SK-N-SH (cell line): ENCODE measurements around the gene SF3A2. TPM values are rescaled to one million over a fixed set of nuclear protein-coding genes. Genes with fewer than 3 reads are reported as not detected.

Source experiments
- CTCF ChIA-PET: fragments of 300-600, 350-600 bp; formaldehyde crosslinking; extraction: SDS; loops from one replicate; lab custom pipeline; 2021; lab: Yijun Ruan, JAX
- POLR2A ChIA-PET: fragments of 350-600 bp; sonication (Branson Sonifier 250); formaldehyde crosslinking; extraction: SDS; loops from one replicate; lab custom pipeline; 2020; ENCODE audit warnings: antibody characterized with exemption, inconsistent platforms; lab: Yijun Ruan, JAX
- DNase-seq: peaks from one replicate; pipeline ENCODE4 v3.0.0; 2012
- H2AFZ ChIP-seq: fragments of 200-600 bp; sonication (generic); 2 replicates; pipeline ENCODE4 v1.8.1; 2016; ENCODE audit warnings: antibody characterized with exemption, mild to moderate bottlenecking, low read depth
- H3F3A ChIP-seq: fragments of 200-600 bp; sonication (generic); replicated peaks from 2 replicates; pipeline ENCODE3; 2016; ENCODE audit warnings: antibody characterized with exemption, mild to moderate bottlenecking; ENCODE audit not compliant: insufficient read depth
- H3K27ac ChIP-seq, 2 experiments: fragments of 200-500 bp in 1 of 2; fragments of 200-600 bp in 1 of 2; sonication (Bioruptor generic) in 1 of 2; sonication (generic), shearing (Covaris generic) in 1 of 2; 2 replicates each; pipeline versions ENCODE4 v1.5.1 to v1.6.1; 2014 to 2016; ENCODE audit warnings: low read depth in 2 of 2, inconsistent platforms in 1 of 2, low read length in 1 of 2, mild to moderate bottlenecking in 1 of 2, mixed read lengths in 1 of 2
- H3K27me3 ChIP-seq: fragments of 200-600 bp; sonication (generic), shearing (Covaris generic); 2 replicates; pipeline ENCODE4 v1.6.1; 2016; ENCODE audit warnings: mixed run types; ENCODE audit not compliant: insufficient read depth
- H3K36me3 ChIP-seq, 2 experiments: fragments of 200-500 bp in 1 of 2; fragments of 200-600 bp in 1 of 2; sonication (Bioruptor generic) in 1 of 2; sonication (generic) in 1 of 2; replicated peaks in 1 of 2; 2 replicates each; pipeline versions ENCODE3 to v1.5.1; 2014 to 2016; ENCODE audit warnings: low read length in 1 of 2, mild to moderate bottlenecking in 1 of 2; ENCODE audit not compliant: insufficient read depth in 2 of 2, control insufficient read depth in 1 of 2
- H3K4me1 ChIP-seq, 2 experiments: fragments of 200-500 bp in 1 of 2; fragments of 200-600 bp in 1 of 2; sonication (Bioruptor generic) in 1 of 2; sonication (generic), shearing (Covaris generic) in 1 of 2; 2 replicates each; pipeline versions ENCODE4 v1.5.1 to v1.6.1; 2014 to 2016; ENCODE audit warnings: low read depth in 1 of 2, low read length in 1 of 2, mixed run types in 1 of 2; ENCODE audit not compliant: insufficient read depth in 2 of 2, control insufficient read depth in 1 of 2
- H3K4me2 ChIP-seq: fragments of 200-600 bp; sonication (generic), shearing (Covaris generic); 2 replicates; pipeline ENCODE4 v1.6.1; 2017; ENCODE audit warnings: mixed run types
- H3K4me3 ChIP-seq, 2 experiments: fragments of 200-500 bp in 1 of 2; fragments of 200-600 bp in 1 of 2; sonication (Bioruptor generic) in 1 of 2; sonication (generic), shearing (Covaris generic) in 1 of 2; 2 replicates each; pipeline versions ENCODE4 v1.5.1 to v1.8.1; 2014 to 2016; ENCODE audit warnings: low read depth in 2 of 2, inconsistent platforms in 1 of 2, low read length in 1 of 2, mild to moderate bottlenecking in 1 of 2, mixed read lengths in 1 of 2, moderate library complexity in 1 of 2
- H3K79me2 ChIP-seq: fragments of 200-600 bp; sonication (generic); 2 replicates; pipeline ENCODE4 v1.8.1; 2017; ENCODE audit warnings: mild to moderate bottlenecking; ENCODE audit not compliant: insufficient read depth
- H3K9ac ChIP-seq: fragments of 200-600 bp; sonication (generic); 2 replicates; pipeline ENCODE4 v1.6.1; 2017; ENCODE audit warnings: mixed run types
- H3K9me2 ChIP-seq: fragments of 200-600 bp; sonication (generic); 2 replicates; pipeline ENCODE4 v1.6.1; 2017; ENCODE audit warnings: mixed run types
- H3K9me3 ChIP-seq: fragments of 200-600 bp; sonication (generic); 2 replicates; pipeline ENCODE4 v1.6.1; 2017; ENCODE audit warnings: mixed run types, mild to moderate bottlenecking, moderate library complexity
- H4K20me1 ChIP-seq: fragments of 200-600 bp; sonication (generic); 2 replicates; pipeline ENCODE4 v1.6.1; 2017; ENCODE audit warnings: mild to moderate bottlenecking, mixed run types; ENCODE audit not compliant: insufficient read depth
- CHD2 ChIP-seq: fragments of 150-350 bp; IDR thresholded peaks from 2 replicates; pipeline ENCODE4 v1.6.1; 2018; ENCODE audit warnings: low read length; ENCODE audit not compliant: partially characterized antibody
- EZH2phosphoT487 ChIP-seq: fragments of 200-600 bp; sonication (generic); IDR thresholded peaks from 2 replicates; pipeline ENCODE4 v1.6.1; 2017; ENCODE audit warnings: low read depth, mixed run types, mild to moderate bottlenecking, antibody characterized with exemption, moderate library complexity, borderline replicate concordance
- FOXJ3 ChIP-seq: sonication (generic); formaldehyde crosslinking; IDR thresholded peaks from 2 replicates; pipeline ENCODE4 v1.5.1; 2020; ENCODE audit warnings: mild to moderate bottlenecking, missing genetic modification reagents
- JUND ChIP-seq: IDR thresholded peaks from 2 replicates; pipeline ENCODE4 v1.4.0; 2012
- MXI1 ChIP-seq: IDR thresholded peaks from 2 replicates; pipeline ENCODE4 v1.6.1; 2012; ENCODE audit warnings: mild to moderate bottlenecking, low read depth, low read length, improper control_type of control experiment
- NFIC ChIP-seq: IDR thresholded peaks from 2 replicates; pipeline ENCODE4 v1.4.0; 2012; ENCODE audit warnings: borderline replicate concordance
- RAD21 ChIP-seq: IDR thresholded peaks from 2 replicates; pipeline ENCODE4 v1.6.1; 2012; ENCODE audit warnings: mild to moderate bottlenecking, low read length
- RFX5 ChIP-seq: IDR thresholded peaks from 2 replicates; pipeline ENCODE4 v1.6.1; 2012; ENCODE audit warnings: mild to moderate bottlenecking, improper control_type of control experiment, low read length
- RXRA ChIP-seq: IDR thresholded peaks from 2 replicates; pipeline ENCODE4 v1.4.0; 2012; ENCODE audit warnings: low read depth, mild to moderate bottlenecking, borderline replicate concordance
- TAF1 ChIP-seq: IDR thresholded peaks from 2 replicates; pipeline ENCODE4 v1.6.1; 2012; ENCODE audit warnings: low read depth, mild to moderate bottlenecking, low read length, moderate library complexity, borderline replicate concordance
- TCF12 ChIP-seq: IDR thresholded peaks from 2 replicates; pipeline ENCODE4 v1.4.0; 2012
- TEAD4 ChIP-seq: IDR thresholded peaks from 2 replicates; pipeline ENCODE4 v1.4.0; 2012; ENCODE audit warnings: mild to moderate bottlenecking, borderline replicate concordance; ENCODE audit not compliant: insufficient read depth
- YY1 ChIP-seq: IDR thresholded peaks from 2 replicates; pipeline ENCODE4 v1.4.0; 2012; ENCODE audit warnings: low read depth, mild to moderate bottlenecking
- WGBS: methylation state at CpG from one replicate; pipeline ENCODE4 v1.1.6; 2017; ENCODE audit warnings: low lambda C conversion rate; 5-methylcytosine and 5-hydroxymethylcytosine counted together
- polyA plus RNA-seq, 3 experiments: library from polyadenylated mRNA; depleted of rRNA; stranded (reverse); fragments of >200 nt; gene quantifications; 2 replicates each; pipeline ENCODE4 v1.2.3, GENCODE V29; 2012
- TF ChIP-seq, protein P1 (sequence below): fragments of 200-600 bp; sonication (generic); IDR thresholded peaks from 2 replicates; pipeline ENCODE4 v1.6.1; 2017; ENCODE audit warnings: antibody characterized with exemption, mild to moderate bottlenecking, moderate library complexity
- TF ChIP-seq, protein P2 (sequence below): IDR thresholded peaks from 2 replicates; pipeline ENCODE4 v1.4.0; 2012; ENCODE audit warnings: low read depth
- TF ChIP-seq, protein P3 (sequence below): IDR thresholded peaks from 2 replicates; pipeline ENCODE4 v1.6.1; 2012; ENCODE audit warnings: mild to moderate bottlenecking, low read depth, low read length, moderate library complexity
- TF ChIP-seq, protein P4 (sequence below): fragments of 150-350 bp; IDR thresholded peaks from 2 replicates; pipeline ENCODE4 v1.6.1; 2016; ENCODE audit warnings: mild to moderate bottlenecking, low read depth, low read length
- TF ChIP-seq, protein P5 (sequence below): IDR thresholded peaks from 2 replicates; pipeline ENCODE4 v1.4.0; 2012; ENCODE audit warnings: low read depth, borderline replicate concordance

The SF3A2 gene
- polyA plus RNA-seq, 1 of the 3 experiments (the other 2 are of a cell fraction), result 55.8 TPM

DNA sequence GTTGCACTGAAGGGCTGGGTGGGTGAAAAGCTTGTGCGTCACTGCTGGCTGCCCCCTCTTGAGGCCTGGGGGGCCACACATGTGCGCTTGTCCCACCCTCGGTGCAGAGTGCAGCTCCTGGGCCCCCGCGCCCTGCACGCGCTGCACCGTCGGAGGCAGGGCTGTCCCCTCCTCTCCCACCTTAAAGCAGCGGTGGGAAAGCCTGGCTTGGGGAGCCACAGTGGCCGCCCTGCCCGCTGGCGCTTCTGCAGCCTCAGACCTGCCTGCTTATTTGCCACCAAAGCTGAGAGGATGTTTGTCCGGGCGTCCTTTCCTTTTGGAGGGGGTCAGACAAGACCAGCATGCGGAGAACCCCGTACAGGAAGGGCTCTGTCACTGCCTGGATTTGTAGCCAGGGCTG lies 27.2 kb upstream of the SF3A2 start:
- POLR2A ChIA-PET, result interaction anchor here (0.6 kb wide), 1 partner anchor 175 kb away, joined by 3 read pairs; no protein-coding TSS in a partner anchor

More for the DNA sequence above, 27.2 kb upstream of the SF3A2 start:
- H3K9me3 ChIP-seq, result no peaks in the 10 kb centered on the region
- no peaks in the 10 kb centered on the region for H3K27me3 ChIP-seq
- CTCF ChIA-PET, result no interaction called here
- no peaks in the 10 kb centered on the region for H3K4me1 ChIP-seq
- no peaks in the 10 kb centered on the region for H4K20me1 ChIP-seq
- H3K9ac ChIP-seq, result no peak overlapping the region
- no peaks in the 10 kb centered on the region for H3F3A ChIP-seq
- H3K27ac ChIP-seq, result no peak overlapping the region
- TF ChIP-seq NFIC, result no peak
- TF ChIP-seq YY1, result no peak
- TF ChIP-seq RFX5, result no peak
- TF ChIP-seq JUND, result no peak
- no peak for TF ChIP-seq RXRA
- no peak for TF ChIP-seq MXI1
- TF ChIP-seq, protein P1, sequence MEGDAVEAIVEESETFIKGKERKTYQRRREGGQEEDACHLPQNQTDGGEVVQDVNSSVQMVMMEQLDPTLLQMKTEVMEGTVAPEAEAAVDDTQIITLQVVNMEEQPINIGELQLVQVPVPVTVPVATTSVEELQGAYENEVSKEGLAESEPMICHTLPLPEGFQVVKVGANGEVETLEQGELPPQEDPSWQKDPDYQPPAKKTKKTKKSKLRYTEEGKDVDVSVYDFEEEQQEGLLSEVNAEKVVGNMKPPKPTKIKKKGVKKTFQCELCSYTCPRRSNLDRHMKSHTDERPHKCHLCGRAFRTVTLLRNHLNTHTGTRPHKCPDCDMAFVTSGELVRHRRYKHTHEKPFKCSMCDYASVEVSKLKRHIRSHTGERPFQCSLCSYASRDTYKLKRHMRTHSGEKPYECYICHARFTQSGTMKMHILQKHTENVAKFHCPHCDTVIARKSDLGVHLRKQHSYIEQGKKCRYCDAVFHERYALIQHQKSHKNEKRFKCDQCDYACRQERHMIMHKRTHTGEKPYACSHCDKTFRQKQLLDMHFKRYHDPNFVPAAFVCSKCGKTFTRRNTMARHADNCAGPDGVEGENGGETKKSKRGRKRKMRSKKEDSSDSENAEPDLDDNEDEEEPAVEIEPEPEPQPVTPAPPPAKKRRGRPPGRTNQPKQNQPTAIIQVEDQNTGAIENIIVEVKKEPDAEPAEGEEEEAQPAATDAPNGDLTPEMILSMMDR, result no peak
- TF ChIP-seq, protein P2, sequence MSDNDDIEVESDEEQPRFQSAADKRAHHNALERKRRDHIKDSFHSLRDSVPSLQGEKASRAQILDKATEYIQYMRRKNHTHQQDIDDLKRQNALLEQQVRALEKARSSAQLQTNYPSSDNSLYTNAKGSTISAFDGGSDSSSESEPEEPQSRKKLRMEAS, result no peak
- TF ChIP-seq FOXJ3 (CRISPR knock-in tag), result no peak
- no peak for TF ChIP-seq TCF12
- TF ChIP-seq, protein P3, sequence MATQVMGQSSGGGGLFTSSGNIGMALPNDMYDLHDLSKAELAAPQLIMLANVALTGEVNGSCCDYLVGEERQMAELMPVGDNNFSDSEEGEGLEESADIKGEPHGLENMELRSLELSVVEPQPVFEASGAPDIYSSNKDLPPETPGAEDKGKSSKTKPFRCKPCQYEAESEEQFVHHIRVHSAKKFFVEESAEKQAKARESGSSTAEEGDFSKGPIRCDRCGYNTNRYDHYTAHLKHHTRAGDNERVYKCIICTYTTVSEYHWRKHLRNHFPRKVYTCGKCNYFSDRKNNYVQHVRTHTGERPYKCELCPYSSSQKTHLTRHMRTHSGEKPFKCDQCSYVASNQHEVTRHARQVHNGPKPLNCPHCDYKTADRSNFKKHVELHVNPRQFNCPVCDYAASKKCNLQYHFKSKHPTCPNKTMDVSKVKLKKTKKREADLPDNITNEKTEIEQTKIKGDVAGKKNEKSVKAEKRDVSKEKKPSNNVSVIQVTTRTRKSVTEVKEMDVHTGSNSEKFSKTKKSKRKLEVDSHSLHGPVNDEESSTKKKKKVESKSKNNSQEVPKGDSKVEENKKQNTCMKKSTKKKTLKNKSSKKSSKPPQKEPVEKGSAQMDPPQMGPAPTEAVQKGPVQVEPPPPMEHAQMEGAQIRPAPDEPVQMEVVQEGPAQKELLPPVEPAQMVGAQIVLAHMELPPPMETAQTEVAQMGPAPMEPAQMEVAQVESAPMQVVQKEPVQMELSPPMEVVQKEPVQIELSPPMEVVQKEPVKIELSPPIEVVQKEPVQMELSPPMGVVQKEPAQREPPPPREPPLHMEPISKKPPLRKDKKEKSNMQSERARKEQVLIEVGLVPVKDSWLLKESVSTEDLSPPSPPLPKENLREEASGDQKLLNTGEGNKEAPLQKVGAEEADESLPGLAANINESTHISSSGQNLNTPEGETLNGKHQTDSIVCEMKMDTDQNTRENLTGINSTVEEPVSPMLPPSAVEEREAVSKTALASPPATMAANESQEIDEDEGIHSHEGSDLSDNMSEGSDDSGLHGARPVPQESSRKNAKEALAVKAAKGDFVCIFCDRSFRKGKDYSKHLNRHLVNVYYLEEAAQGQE, result no peak
- TF ChIP-seq, protein P4, sequence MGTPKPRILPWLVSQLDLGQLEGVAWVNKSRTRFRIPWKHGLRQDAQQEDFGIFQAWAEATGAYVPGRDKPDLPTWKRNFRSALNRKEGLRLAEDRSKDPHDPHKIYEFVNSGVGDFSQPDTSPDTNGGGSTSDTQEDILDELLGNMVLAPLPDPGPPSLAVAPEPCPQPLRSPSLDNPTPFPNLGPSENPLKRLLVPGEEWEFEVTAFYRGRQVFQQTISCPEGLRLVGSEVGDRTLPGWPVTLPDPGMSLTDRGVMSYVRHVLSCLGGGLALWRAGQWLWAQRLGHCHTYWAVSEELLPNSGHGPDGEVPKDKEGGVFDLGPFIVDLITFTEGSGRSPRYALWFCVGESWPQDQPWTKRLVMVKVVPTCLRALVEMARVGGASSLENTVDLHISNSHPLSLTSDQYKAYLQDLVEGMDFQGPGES, result no peak
- TF ChIP-seq TAF1, result no peak
- TF ChIP-seq EZH2phosphoT487, result no peak
- TF ChIP-seq RAD21, result no peak
- TF ChIP-seq, protein P5, sequence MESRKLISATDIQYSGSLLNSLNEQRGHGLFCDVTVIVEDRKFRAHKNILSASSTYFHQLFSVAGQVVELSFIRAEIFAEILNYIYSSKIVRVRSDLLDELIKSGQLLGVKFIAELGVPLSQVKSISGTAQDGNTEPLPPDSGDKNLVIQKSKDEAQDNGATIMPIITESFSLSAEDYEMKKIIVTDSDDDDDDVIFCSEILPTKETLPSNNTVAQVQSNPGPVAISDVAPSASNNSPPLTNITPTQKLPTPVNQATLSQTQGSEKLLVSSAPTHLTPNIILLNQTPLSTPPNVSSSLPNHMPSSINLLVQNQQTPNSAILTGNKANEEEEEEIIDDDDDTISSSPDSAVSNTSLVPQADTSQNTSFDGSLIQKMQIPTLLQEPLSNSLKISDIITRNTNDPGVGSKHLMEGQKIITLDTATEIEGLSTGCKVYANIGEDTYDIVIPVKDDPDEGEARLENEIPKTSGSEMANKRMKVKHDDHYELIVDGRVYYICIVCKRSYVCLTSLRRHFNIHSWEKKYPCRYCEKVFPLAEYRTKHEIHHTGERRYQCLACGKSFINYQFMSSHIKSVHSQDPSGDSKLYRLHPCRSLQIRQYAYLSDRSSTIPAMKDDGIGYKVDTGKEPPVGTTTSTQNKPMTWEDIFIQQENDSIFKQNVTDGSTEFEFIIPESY, result no peak
- TF ChIP-seq CHD2, result no peak
- no peak for TF ChIP-seq TEAD4
- peaks cover 8 to 61% of the 10 kb centered on the region in 2 experiments for H3K36me3 ChIP-seq
- H2AFZ ChIP-seq, result no peak overlapping the region
- H3K9me2 ChIP-seq, result no peaks in the 10 kb centered on the region
- no peak overlapping the region for H3K4me2 ChIP-seq
- H3K79me2 ChIP-seq, result 0 out of 2 replicates have a peak, but pooled peaks cover 7% of the 10 kb centered on the region
- no peak for DNase-seq
- WGBS, result 99% methylated on average over 12 of the region's 17 CpGs
- no peak overlapping the region for H3K4me3 ChIP-seq
